ENCODE measurements around the gene MDH2.

The MDH2 gene

GRCh38 chr7:76040126-76040525 lies 7.8 kb upstream of the MDH2 start:
- Histone ChIP-seq H3K4me3 (replicated peaks; ENCODE audit: low read depth, low read length) (no peak overlapping the region), H3K27me3 (replicated peaks; ENCODE audit: control insufficient read depth, insufficient read depth, low read length) (no peaks in the 10 kb centered on the region), H3K36me3 (ENCODE audit: control insufficient read depth, insufficient read depth, low read length) (peaks cover 8% of the 10 kb centered on the region)
- TF ChIP-seq CTCF (IDR thresholded peaks at IDR 0.05; ENCODE audit: insufficient read depth, low read length, poor library complexity, severe bottlenecking): no peak
- no peak for DNase-seq (ENCODE audit: extremely low read depth, insufficient read length)

- DNase-seq (ENCODE audit: extremely low read depth, insufficient read length): no peak
- Histone ChIP-seq H3K27me3 (replicated peaks; ENCODE audit: control insufficient read depth, insufficient read depth, low read length) (no peaks in the 10 kb centered on the region), H3K36me3 (ENCODE audit: control insufficient read depth, insufficient read depth, low read length) (peaks cover 6% of the 10 kb centered on the region), H3K4me3 (replicated peaks; ENCODE audit: low read depth, low read length) (no peak overlapping the region)
- no peak for TF ChIP-seq CTCF (IDR thresholded peaks at IDR 0.05; ENCODE audit: insufficient read depth, low read length, poor library complexity, severe bottlenecking)
Observed at GRCh38 chr7:76044375-76044865, 3.5 kb upstream of the MDH2 start.

GRCh38 chr7:76047305-76047810 lies 548 bp upstream of the MDH2 start:
- Histone ChIP-seq H3K4me3 (replicated peaks; ENCODE audit: low read depth, low read length) (peak overlapping the region; percentile 99), H3K27me3 (replicated peaks; ENCODE audit: control insufficient read depth, insufficient read depth, low read length) (no peaks in the 10 kb centered on the region), H3K36me3 (ENCODE audit: control insufficient read depth, insufficient read depth, low read length) (peaks cover 5% of the 10 kb centered on the region)
- TF ChIP-seq CTCF (IDR thresholded peaks at IDR 0.05; ENCODE audit: insufficient read depth, low read length, poor library complexity, severe bottlenecking): no peak
- DNase-seq (ENCODE audit: extremely low read depth, insufficient read length): no peak

- no peak for DNase-seq (ENCODE audit: extremely low read depth, insufficient read length)
- peak; percentile 33 for TF ChIP-seq CTCF (IDR thresholded peaks at IDR 0.05; ENCODE audit: insufficient read depth, low read length, poor library complexity, severe bottlenecking)
- Histone ChIP-seq H3K36me3 (ENCODE audit: control insufficient read depth, insufficient read depth, low read length) (peaks cover 4% of the 10 kb centered on the region), H3K27me3 (replicated peaks; ENCODE audit: control insufficient read depth, insufficient read depth, low read length) (no peaks in the 10 kb centered on the region), H3K4me3 (replicated peaks; ENCODE audit: low read depth, low read length) (peak overlapping the region; percentile 99)
Observed at GRCh38 chr7:76048668-76048988, 722 bp downstream of the MDH2 start.

- H3K4me3 ChIP-seq (replicated peaks; ENCODE audit: low read depth, low read length): peak overlapping the region; percentile 99
- no peak for DNase-seq (ENCODE audit: extremely low read depth, insufficient read length)
- TF ChIP-seq CTCF (IDR thresholded peaks at IDR 0.05; ENCODE audit: insufficient read depth, low read length, poor library complexity, severe bottlenecking): no peak
- peaks cover 8% of the 10 kb centered on the region for H3K36me3 ChIP-seq (ENCODE audit: control insufficient read depth, insufficient read depth, low read length)
- no peaks in the 10 kb centered on the region for H3K27me3 ChIP-seq (replicated peaks; ENCODE audit: control insufficient read depth, insufficient read depth, low read length)
Observed at GRCh38 chr7:76049295-76049694, 1.4 kb downstream of the MDH2 start.

GRCh38 chr7:76050545-76050944 lies 2.6 kb downstream of the MDH2 start:
- TF ChIP-seq CTCF (IDR thresholded peaks at IDR 0.05; ENCODE audit: insufficient read depth, low read length, poor library complexity, severe bottlenecking): no peak
- no peak overlapping the region for H3K4me3 ChIP-seq (replicated peaks; ENCODE audit: low read depth, low read length)
- peaks cover 11% of the 10 kb centered on the region for H3K36me3 ChIP-seq (ENCODE audit: control insufficient read depth, insufficient read depth, low read length)
- DNase-seq (ENCODE audit: extremely low read depth, insufficient read length): no peak
- no peaks in the 10 kb centered on the region for H3K27me3 ChIP-seq (replicated peaks; ENCODE audit: control insufficient read depth, insufficient read depth, low read length)
